Measurements from ENCODE around the gene RABL6.

Gene RABL6

DNA sequence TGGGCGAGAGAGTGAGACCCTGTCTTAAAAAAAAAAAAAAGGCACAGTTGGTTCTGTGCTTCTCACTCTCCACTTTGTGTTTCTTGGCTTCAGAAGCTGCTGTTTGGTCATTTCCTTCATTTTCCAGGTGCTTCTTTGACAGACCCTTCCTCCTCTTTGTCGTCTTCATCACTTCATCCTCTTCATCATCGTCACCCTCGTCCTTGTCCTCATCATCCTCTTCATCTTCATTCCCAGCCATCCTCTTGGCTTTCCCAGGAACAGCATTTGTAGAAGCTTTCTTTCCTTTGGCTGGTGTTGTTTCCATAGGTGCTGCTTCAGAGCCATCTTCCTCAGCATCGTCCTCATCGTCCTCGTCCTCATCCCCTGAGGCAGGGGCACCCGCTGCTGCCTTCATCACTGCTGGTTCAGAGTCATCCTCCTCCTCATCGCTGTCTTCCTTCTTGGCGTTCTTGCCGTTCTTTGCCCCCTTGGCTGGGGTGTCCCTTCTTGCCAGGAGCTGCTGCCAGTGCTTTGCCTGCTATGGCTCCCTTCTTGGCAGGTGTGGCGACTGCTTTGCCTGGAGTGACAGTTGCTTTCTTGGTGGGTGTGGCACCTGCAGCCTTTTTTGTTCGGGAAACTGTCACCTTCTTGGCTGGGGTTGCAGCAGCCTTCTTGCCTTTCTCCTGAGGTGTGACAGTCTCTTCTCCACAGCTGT, 7.1 kb downstream of the RABL6 start:
- no peak overlapping the region for H3K4me3 ChIP-seq (ENCODE audit: low read length)
- no peak for TF ChIP-seq ZNF274 (IDR thresholded peaks at IDR 0.05; ENCODE audit: low read depth, low read length)

DNA sequence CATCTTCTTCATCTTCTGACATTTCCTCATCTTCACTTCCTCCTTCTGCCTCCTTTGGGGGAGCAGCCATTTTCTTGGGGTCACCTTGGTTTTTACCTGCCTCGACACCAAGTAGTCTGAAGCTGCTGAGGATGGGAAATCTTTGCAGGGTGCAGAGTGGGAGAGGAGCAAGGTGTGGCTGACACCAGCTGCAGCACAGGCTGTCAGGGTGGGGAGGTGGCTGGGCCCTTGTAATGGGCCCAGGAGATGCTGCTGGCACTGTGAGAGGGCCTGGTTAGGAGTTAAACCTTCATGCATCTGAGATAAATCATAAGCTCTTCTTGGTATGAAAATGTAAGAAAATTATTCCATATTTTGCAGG, 7.7 kb downstream of the RABL6 start:
- no peak for TF ChIP-seq ZNF274 (IDR thresholded peaks at IDR 0.05; ENCODE audit: low read depth, low read length)
- no peak overlapping the region for H3K4me3 ChIP-seq (ENCODE audit: low read length)

DNA sequence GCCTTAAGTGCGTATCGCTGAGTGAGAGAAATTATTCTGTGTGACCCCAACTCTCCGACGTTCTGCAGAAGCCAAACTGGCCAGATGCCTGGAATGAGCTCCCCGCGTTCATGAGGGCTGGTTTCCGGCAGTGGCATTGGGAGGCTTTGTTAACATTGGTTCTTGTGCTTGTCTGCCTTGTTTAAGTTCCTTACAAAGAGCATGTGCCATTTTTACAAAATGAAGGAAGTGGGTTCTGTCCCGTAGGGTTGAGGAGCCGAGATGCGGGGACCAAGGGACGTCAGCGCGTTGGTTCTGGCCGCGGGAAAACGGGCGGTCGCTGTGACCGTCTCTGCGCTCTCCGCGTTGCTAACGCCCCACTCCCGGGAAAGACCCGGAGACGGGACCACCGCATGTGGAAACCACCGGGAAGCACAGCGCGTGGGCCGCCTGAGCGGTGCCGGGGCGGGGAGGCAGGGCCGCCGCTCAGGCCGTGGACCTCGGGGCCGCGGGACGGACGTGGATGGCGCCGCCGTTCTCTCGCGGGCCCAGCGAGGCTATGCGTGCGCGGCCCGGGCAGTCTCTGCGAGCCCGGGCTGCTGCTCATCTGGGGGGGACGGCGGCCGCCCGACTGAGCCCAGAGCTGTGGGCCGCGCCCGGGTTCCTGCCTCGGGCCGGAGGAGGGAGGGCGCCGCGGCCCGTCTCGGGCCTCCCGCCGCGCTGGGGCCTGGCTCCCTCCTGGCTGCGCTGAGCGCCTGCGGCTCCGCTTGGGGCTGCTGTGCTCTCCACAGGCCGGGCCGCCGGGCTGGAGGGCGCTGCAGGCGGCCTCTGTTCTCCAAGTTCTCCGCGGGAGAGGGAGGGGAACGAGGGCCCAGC, 13.4 kb downstream of the RABL6 start:
- H3K4me3 ChIP-seq (ENCODE audit: low read length) = no peak overlapping the region

DNA sequence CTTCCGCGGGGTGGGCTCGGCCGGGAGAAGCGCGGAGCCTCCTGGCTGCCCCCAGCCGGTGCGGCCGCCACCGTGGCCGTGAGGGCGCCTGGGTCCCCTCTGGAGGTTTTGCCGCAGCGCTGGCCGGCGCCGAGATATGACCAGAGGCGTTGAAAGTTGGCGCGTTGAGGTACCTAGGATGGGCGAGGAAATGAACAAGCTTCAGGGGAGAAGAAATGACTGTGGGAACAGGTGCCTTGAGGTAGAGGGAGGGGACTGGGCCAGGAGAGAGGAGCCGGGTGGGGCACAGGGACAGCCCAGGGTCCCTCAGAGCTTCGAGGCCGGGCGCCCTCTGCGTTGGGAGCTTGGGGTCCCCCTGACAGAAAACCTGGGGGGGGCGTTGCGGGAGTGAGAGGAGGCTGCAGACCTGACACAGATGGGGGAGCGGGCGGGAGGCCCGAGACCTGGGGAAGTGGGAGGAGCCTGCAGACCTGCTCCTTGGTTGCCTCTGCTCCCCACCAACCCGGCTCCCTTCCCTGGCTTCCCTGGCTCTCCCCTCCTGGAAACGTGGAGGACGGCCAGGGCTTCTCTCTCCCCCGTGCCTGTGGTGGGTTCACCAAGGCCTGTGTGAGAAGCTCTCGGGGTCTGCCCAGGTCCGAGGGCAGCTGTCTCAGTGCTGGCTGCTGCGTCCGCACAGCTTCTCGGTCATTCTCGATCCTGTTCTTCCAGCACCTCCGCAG, 14.2 kb downstream of the RABL6 start:
- TF ChIP-seq ZNF274 (IDR thresholded peaks at IDR 0.05; ENCODE audit: low read depth, low read length) = no peak; the same call in 1 of the 2 replicates
- no peak overlapping the region for H3K4me3 ChIP-seq (ENCODE audit: low read length)

More for the DNA sequence above, 13.4 kb downstream of the RABL6 start:
- TF ChIP-seq ZNF274 (IDR thresholded peaks at IDR 0.05; ENCODE audit: low read depth, low read length) = no peak; the same call in 1 of the 2 replicates

DNA sequence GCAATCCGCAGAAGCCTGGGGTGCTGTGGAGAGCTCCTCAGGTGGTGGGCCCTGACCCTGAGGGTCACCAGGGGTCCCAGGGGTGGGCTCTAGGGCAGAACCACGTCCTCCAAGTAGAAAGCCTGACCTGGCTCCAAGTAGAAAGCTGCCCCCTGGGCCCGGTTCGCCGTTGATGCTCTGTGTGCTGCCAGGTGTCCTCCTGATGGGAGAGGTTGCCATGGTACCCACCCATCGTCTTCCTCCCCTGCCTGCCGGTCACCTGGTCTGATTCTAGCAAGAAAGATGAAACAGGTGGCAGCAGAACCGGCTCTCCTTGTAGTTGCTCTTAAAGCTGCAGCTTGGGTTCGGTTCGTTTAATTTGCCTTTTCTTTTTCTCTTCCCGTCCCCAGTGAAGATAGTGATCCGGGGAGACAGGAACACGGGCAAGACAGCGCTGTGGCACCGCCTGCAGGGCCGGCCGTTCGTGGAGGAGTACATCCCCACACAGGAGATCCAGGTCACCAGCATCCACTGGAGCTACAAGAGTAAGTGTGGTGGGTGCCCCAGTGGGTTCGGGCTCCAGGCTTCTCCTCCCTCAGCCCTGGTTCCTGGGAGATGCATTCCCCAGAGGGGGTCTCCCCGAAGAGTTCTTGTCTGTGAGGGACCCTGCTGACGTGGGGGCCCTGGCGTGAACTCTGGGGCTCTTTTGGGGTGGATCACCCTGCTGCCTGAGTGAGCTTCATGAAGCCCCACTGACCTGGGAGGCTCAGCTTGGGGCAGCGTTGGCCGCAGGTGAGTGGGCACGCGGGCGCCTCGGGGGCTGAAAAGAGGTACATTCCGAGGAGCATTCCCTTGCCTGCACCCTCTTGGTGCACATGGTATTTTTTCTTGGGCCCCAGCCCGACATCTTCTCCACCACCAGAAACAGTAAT, 15.6 kb downstream of the RABL6 start:
- no peak for TF ChIP-seq ZNF274 (IDR thresholded peaks at IDR 0.05; ENCODE audit: low read depth, low read length)

DNA sequence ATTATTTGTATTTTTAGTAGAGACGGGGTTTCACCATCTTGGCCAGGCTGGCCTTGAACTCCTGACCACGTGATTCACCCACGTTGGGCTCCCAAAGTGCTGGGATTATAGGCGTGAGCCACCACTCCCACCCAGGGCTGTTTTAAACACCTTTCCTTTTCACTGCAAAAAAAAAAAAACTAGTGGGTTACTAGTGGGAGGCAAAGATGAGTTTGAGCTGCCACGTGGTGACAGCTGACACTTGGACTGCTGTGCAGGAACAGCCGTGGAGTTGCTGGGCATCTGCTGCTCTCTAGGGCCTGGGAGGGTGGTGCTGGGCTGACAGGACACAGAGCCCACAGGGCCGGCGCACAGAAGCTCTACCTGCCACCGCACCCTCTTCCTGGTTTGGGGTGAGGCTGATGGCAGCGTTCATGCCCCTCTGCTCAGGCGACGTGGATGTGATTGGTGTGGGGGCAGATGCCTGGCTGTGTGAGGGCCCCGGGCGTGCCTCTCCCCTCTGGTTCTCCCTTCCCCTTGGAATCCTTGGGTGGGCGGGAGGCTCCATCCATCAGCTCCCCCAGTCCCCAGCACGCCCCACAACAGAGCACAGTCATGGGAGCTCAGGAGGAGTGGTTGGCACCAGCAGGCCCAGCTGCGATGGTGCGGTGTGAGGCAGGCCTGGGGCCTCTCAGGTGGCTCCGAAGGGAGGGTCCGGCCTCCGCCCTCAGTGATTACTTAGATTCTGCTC, 16.9 kb downstream of the RABL6 start:
- TF ChIP-seq ZNF274 (IDR thresholded peaks at IDR 0.05; ENCODE audit: low read depth, low read length) = no peak
- H3K4me3 ChIP-seq (ENCODE audit: low read length) = no peak overlapping the region

More for the DNA sequence above, 15.6 kb downstream of the RABL6 start:
- H3K4me3 ChIP-seq (ENCODE audit: low read length) = no peak overlapping the region

DNA sequence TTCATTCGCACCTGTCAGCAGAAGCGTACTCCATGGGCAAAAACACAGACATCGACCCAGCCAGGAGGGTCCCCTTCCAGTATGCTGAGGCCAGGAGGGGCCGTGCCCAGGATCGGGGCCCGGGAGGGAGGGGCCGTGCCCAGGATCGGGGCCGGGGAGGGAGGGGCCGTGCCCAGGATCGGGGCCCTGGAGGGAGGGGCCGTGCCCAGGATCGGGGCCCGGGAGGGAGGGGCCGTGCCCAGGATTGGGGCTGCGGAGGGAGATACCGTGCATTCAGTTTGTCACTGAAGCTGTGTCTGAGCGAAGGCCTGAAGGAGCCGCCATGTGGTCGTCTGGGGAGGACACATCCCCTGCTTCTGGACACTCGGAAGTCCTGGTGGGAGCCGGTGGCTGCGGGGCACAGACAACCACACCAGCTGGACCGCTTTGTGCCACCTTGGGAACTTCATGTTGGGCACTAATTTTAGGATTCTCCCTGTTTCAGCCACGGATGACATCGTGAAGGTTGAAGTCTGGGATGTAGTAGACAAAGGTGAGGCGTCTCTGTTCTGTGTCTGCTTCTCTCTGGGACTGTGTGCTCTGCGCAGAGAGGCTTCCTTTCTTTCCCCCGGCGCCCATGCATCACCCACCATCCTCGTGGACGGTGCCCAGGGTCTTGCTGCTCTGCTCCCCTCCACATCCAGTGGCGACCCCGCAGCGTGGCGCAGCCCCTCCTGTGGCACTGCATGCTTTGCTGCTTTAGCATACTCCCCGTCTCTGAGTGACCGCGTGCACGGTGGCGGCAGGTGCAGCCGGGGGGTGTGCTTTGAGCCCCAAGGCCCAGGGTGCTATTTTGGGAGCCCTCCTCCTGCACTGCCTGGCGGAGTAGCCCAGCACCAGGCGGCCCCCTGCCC, 17.8 kb downstream of the RABL6 start:
- no peak overlapping the region for H3K4me3 ChIP-seq (ENCODE audit: low read length)

DNA sequence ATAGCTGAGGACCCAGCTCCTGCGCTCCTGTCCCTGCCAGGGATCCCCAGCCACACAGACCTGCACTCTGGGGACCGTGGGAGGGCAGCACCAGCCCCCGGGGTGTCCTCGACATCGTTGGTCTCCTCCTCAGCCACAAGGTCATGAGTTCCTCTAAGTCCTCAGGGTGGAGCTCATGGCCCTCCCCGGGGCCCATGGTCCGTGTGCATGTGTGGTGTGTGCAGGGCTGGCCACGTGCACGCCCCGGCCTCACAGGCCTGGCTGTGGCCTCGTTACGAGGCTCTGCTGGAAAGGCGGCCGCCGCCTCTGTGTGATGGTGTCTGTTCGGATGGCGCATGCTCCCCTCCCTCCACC, 18.4 kb downstream of the RABL6 start:
- TF ChIP-seq ZNF274 (IDR thresholded peaks at IDR 0.05; ENCODE audit: low read depth, low read length) = no peak
- H3K4me3 ChIP-seq (ENCODE audit: low read length) = no peak overlapping the region

More for the DNA sequence above, 17.8 kb downstream of the RABL6 start:
- TF ChIP-seq ZNF274 (IDR thresholded peaks at IDR 0.05; ENCODE audit: low read depth, low read length) = no peak

DNA sequence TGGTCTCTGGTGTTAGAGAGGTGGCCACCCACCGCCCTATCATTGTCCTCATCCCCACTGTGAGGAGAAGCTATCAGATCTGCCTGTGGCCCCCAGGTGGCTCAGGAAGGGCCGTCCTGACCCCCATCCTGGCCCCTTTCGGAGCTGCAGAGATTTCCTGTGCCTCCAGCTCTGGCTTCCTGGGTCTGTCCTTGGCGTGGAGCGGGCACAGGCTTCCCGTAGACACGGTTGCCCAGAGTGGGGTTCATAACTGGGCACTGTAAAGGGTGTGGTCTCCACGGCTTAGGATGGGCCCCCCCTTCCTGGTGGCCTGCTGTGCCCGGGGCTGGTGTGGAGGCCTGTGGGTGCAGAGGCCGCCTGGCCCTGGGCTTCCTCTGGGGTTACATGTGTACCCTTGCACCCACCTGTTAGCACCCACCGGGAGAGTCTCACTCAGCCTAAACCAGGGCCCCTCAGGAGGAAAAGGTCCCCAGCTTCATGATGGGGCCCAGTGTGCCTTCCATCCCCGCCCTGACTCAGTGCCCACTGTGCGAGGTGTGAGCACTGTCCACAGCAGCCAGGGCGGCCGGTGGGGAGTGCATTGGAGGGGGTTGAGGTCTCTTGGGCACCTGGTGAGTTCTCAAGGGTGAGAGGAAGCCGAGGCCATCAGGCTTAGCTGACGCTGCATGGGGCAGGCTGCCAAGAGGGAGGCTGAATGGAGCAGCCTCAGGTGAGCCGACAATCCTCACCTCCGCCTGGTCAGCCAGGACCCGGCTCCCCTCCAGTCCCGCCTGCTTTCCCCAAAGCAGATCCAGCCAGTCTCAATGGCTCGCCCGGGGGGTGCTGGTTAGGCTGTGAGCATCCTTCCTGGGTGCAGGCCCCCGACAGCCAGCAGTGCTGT, 19.2 kb downstream of the RABL6 start:
- no peak overlapping the region for H3K4me3 ChIP-seq (ENCODE audit: low read length)
- TF ChIP-seq ZNF274 (IDR thresholded peaks at IDR 0.05; ENCODE audit: low read depth, low read length) = no peak

DNA sequence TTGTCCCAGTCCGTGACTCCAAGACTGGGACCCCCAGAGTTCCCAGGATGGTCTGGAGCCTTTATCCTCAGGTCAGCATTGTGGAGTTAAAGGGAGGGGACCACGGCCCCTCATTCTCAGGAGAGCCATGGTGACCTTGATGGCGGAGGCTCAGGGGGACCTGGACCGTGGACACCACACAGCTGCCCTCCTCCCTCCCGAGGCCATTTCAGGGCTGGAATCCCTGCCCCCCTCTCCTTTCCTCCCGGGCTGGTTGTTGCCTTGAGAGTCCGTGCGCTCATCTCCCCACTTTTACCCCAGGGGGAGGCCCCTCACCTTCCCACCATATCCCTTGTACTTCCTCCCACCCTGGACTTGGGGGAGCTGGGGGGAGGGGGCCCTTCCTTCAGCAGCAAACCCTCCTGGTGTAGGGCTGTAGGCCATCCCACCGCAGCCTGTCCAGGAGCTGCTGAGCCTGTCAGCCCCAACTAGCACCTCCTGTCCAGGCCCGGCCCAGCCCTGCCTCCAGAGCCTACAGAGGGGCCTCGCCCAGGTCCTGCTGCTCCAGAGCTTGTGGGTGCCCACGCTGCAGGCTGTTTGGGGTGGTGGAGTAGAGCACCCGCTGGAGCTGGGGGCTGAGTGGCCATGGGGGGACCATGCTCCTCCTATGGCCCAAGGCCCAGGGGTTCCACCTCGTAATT, 20.2 kb downstream of the RABL6 start:
- no peak for TF ChIP-seq ZNF274 (IDR thresholded peaks at IDR 0.05; ENCODE audit: low read depth, low read length)
- H3K4me3 ChIP-seq (ENCODE audit: low read length) = no peak overlapping the region
